ENCODE data around the gene KRTAP12-1. TPM values are rescaled to one million over a fixed set of nuclear protein-coding genes. Genes with fewer than 3 reads are reported as not detected.

KRTAP12-1 gene
- total and polyA plus RNA-seq, 9 of the 15 experiments (the other 6 are each of a cell fraction or from before 2014, with no cell fraction given): not detected

- ChIA-PET POLR2A (interaction anchor here (0.8 kb wide), 1 partner anchor 1306 kb away, joined by 3 read pairs; no protein-coding TSS in a partner anchor), CTCF (ENCODE audit: low intra/inter-chr PET ratio) (no interaction called here)
- in situ Hi-C loops (cut with MboI) (no loop called here), intact Hi-C loops (cut with micrococcal nuclease) (no loop called here)
- no peak overlapping the region for H3K27ac ChIP-seq (ENCODE audit: extremely low read depth, low read depth, low read length)
- no peak for DNase-seq (ENCODE audit: extremely low read depth in 1 of 4, low spot score in 3 of 4)
- no TSS peak for BruUV-seq (replicated peaks)
- WGBS (ENCODE audit: insufficient coverage, low coverage, missing lambda C conversion rate): 0% methylated on average over 1 of the region's 1 CpG
- H3K4me3 ChIP-seq: no peak overlapping the region
- peaks cover 4% of the 10 kb centered on the region for H3K9me3 ChIP-seq (replicated peaks; ENCODE audit: control insufficient read depth, insufficient read depth, low read depth, low read length)
- no peak for ATAC-seq
- no peaks in the 10 kb centered on the region for H3K79me2 ChIP-seq (ENCODE audit: control insufficient read depth, insufficient read depth, low read length)
- FAIRE-seq: no peak
- H3K27me3 ChIP-seq (ENCODE audit: control insufficient read depth in 2 of 2, insufficient read depth in 2 of 2, low read length in 2 of 2): no peaks in the 10 kb centered on the region
- H3K4me2 ChIP-seq (ENCODE audit: insufficient read depth, low read length): no peak overlapping the region
- H2AFZ ChIP-seq (ENCODE audit: low read depth, low read length): no peak overlapping the region
- TF ChIP-seq RBM15 (IDR thresholded peaks at IDR 0.05; ENCODE audit: insufficient read depth, low read length): no peak
- peak; percentile 76 for TF ChIP-seq TFE3 (CRISPR knock-in tag; IDR thresholded peaks at IDR 0.05)
- H4K20me1 ChIP-seq (replicated peaks; ENCODE audit: control insufficient read depth, insufficient read depth, low read length): no peaks in the 10 kb centered on the region
- H3K9me1 ChIP-seq (ENCODE audit: control insufficient read depth, insufficient read depth, low read length): no peaks in the 10 kb centered on the region
- no peaks in the 10 kb centered on the region for H3K4me1 ChIP-seq (replicated peaks in 1 of 2; ENCODE audit: control insufficient read depth in 2 of 2, insufficient read depth in 2 of 2, low read length in 2 of 2)
- no peaks in the 10 kb centered on the region for H3K36me3 ChIP-seq (ENCODE audit: control insufficient read depth, insufficient read depth, low read length)
- H3K9ac ChIP-seq (ENCODE audit: insufficient read depth in 1 of 2, low read depth in 2 of 2, low read length in 2 of 2): no peak overlapping the region
Measured at GRCh38 chr21:44667612-44668011, 14.4 kb downstream of the KRTAP12-1 start.
